ENCODE data around the gene TBP. TPM values are rescaled to one million over a fixed set of nuclear protein-coding genes. Genes with fewer than 3 reads are reported as not detected.

TBP gene
- total RNA-seq, 1 experiment from 2014 or later: 17.4 TPM

GRCh38 chr6:170529839-170530469 is 24.2 kb upstream of the TBP start:
- in situ Hi-C loops (cut with HindIII; ENCODE audit: low pct_unique_long_range_greater_than_20kb, low sequenced_read_pairs): no loop called here
- DNase-seq (ENCODE audit: low read depth, low spot score): peak; percentile 78

- DNase-seq (ENCODE audit: low read depth, low spot score): no peak
- in situ Hi-C loops (cut with HindIII; ENCODE audit: low pct_unique_long_range_greater_than_20kb, low sequenced_read_pairs): no loop called here
Measured at GRCh38 chr6:170532867-170533488, 21.2 kb upstream of the TBP start.

GRCh38 chr6:170533792-170534191 is 20.4 kb upstream of the TBP start:
- DNase-seq (ENCODE audit: low read depth, low spot score): no peak
- in situ Hi-C loops (cut with HindIII; ENCODE audit: low pct_unique_long_range_greater_than_20kb, low sequenced_read_pairs): no loop called here

- in situ Hi-C loops (cut with HindIII; ENCODE audit: low pct_unique_long_range_greater_than_20kb, low sequenced_read_pairs): no loop called here
Measured at GRCh38 chr6:170535004-170535403, 19.2 kb upstream of the TBP start.

GRCh38 chr6:170536671-170537070 is 17.5 kb upstream of the TBP start:
- in situ Hi-C loops (cut with HindIII; ENCODE audit: low pct_unique_long_range_greater_than_20kb, low sequenced_read_pairs): no loop called here
- DNase-seq (ENCODE audit: low read depth, low spot score): no peak

More at GRCh38 chr6:170535004-170535403, 19.2 kb upstream of the TBP start:
- DNase-seq (ENCODE audit: low read depth, low spot score): no peak

- in situ Hi-C loops (cut with HindIII; ENCODE audit: low pct_unique_long_range_greater_than_20kb, low sequenced_read_pairs): no loop called here
- DNase-seq (ENCODE audit: low read depth, low spot score): no peak
Measured at GRCh38 chr6:170537329-170537728, 16.8 kb upstream of the TBP start.

GRCh38 chr6:170542031-170542719 is 12.0 kb upstream of the TBP start:
- no peak for DNase-seq (ENCODE audit: low read depth, low spot score)
- in situ Hi-C loops (cut with HindIII; ENCODE audit: low pct_unique_long_range_greater_than_20kb, low sequenced_read_pairs): no loop called here

- DNase-seq (ENCODE audit: low read depth, low spot score): no peak
- in situ Hi-C loops (cut with HindIII; ENCODE audit: low pct_unique_long_range_greater_than_20kb, low sequenced_read_pairs): no loop called here
Measured at GRCh38 chr6:170545405-170545804, 8.8 kb upstream of the TBP start.

- peak; percentile 94 for DNase-seq (ENCODE audit: low read depth, low spot score)
- in situ Hi-C loops (cut with HindIII; ENCODE audit: low pct_unique_long_range_greater_than_20kb, low sequenced_read_pairs): no loop called here
Measured at GRCh38 chr6:170552765-170553533, 1.2 kb upstream of the TBP start, which contains the start of gene PSMB1. Gene PSMB1 (minus strand): TSS chr6:170553307. CDS start chr6:170553242, 65 bp downstream.

GRCh38 chr6:170553534-170554012 is 596 bp upstream of the TBP start:
- in situ Hi-C loops (cut with HindIII; ENCODE audit: low pct_unique_long_range_greater_than_20kb, low sequenced_read_pairs): no loop called here

GRCh38 chr6:170554796-170555137 is 598 bp downstream of the TBP start:
- no peak for DNase-seq (ENCODE audit: low read depth, low spot score)
- in situ Hi-C loops (cut with HindIII; ENCODE audit: low pct_unique_long_range_greater_than_20kb, low sequenced_read_pairs): no loop called here

More at GRCh38 chr6:170553534-170554012, 596 bp upstream of the TBP start:
- DNase-seq (ENCODE audit: low read depth, low spot score): no peak

- DNase-seq (ENCODE audit: low read depth, low spot score): no peak
- in situ Hi-C loops (cut with HindIII; ENCODE audit: low pct_unique_long_range_greater_than_20kb, low sequenced_read_pairs): no loop called here
Measured at GRCh38 chr6:170555305-170555704, 1.1 kb downstream of the TBP start.

GRCh38 chr6:170561555-170561954 is 7.4 kb downstream of the TBP start:
- DNase-seq (ENCODE audit: low read depth, low spot score): no peak
- in situ Hi-C loops (cut with HindIII; ENCODE audit: low pct_unique_long_range_greater_than_20kb, low sequenced_read_pairs): no loop called here

GRCh38 chr6:170564936-170565530 is 10.9 kb downstream of the TBP start:
- no peak for DNase-seq (ENCODE audit: low read depth, low spot score)
- in situ Hi-C loops (cut with HindIII; ENCODE audit: low pct_unique_long_range_greater_than_20kb, low sequenced_read_pairs): no loop called here

- DNase-seq (ENCODE audit: low read depth, low spot score): no peak
- in situ Hi-C loops (cut with HindIII; ENCODE audit: low pct_unique_long_range_greater_than_20kb, low sequenced_read_pairs): no loop called here
Measured at GRCh38 chr6:170572704-170573466, 18.7 kb downstream of the TBP start.

GRCh38 chr6:170575250-170575649 is 21.1 kb downstream of the TBP start:
- peak; percentile 39 for DNase-seq (ENCODE audit: low read depth, low spot score)
- in situ Hi-C loops (cut with HindIII; ENCODE audit: low pct_unique_long_range_greater_than_20kb, low sequenced_read_pairs): no loop called here

- in situ Hi-C loops (cut with HindIII; ENCODE audit: low pct_unique_long_range_greater_than_20kb, low sequenced_read_pairs): no loop called here
- DNase-seq (ENCODE audit: low read depth, low spot score): no peak
Measured at GRCh38 chr6:170578909-170579308, 24.7 kb downstream of the TBP start.

Data from SK-MEL-5 (cell line).